HepG2 (cell line): ENCODE data around the gene AP1G1. TPM values are rescaled to one million over a fixed set of nuclear protein-coding genes. Genes with fewer than 3 reads are reported as not detected.

Source experiments
- ATAC-seq: fragments of 200-7000 bp; cut with Tn5 transposase; 3 replicates; pipeline ENCODE4 v1.9.1; 2020; ENCODE audit warnings: mild to moderate bottlenecking, moderate library complexity
- BruUV-seq: library from RNA; stranded (reverse); fragments of 400-500 nt; replicated peaks from 2 replicates; lab custom pipeline; 2021; lab: Mats Ljungman, UMichigan
- CTCF ChIA-PET: fragments of 300-600 bp; formaldehyde crosslinking; extraction: SDS; loops from one replicate; lab custom pipeline; 2021; ENCODE audit warnings: low total read pairs, inconsistent platforms, low intra/inter-chr PET ratio; lab: Yijun Ruan, JAX
- POLR2A ChIA-PET: fragments of 350-600 bp; sonication (Branson Sonifier 250); formaldehyde crosslinking; loops from one replicate; lab custom pipeline; 2020; ENCODE audit warnings: antibody characterized with exemption, inconsistent platforms; lab: Yijun Ruan, JAX
- DNase-seq: peaks from one replicate; pipeline ENCODE4 v3.0.0-alpha.2; 2015; ENCODE audit warnings: low spot score
- FAIRE-seq: peaks from 3 replicates; lab custom pipeline; 2011; peaks lifted over from hg19 to GRCh38; lab: Jason Lieb, UNC
- H2AFZ ChIP-seq: one replicate; pipeline ENCODE4 v1.6.1; 2011; ENCODE audit warnings: low read length, inconsistent platforms
- H3K27ac ChIP-seq: fragments of 300-600 bp; 3 replicates; pipeline ENCODE4 v1.8.0; 2011; ENCODE audit warnings: mixed run types, mild to moderate bottlenecking, mixed read lengths, low read length, inconsistent platforms; ENCODE audit not compliant: insufficient read depth; ENCODE audit errors: extremely low read length
- H3K27me3 ChIP-seq, 2 experiments: fragments of 200-600 bp in 1 of 2; 2 replicates in 1 of 2; 3 replicates in 1 of 2; pipeline versions ENCODE4 v1.6.0 to v1.8.0; 2011; ENCODE audit warnings: low read length in 2 of 2, mild to moderate bottlenecking in 2 of 2, moderate library complexity in 2 of 2, inconsistent platforms in 1 of 2; ENCODE audit not compliant: insufficient read depth in 2 of 2, control insufficient read depth in 1 of 2
- H3K36me3 ChIP-seq, 2 experiments: fragments of 200-600 bp in 1 of 2; replicated peaks in 1 of 2; 2 replicates in 1 of 2; 3 replicates in 1 of 2; pipeline versions ENCODE4 v1.5.1 to v1.8.0; 2011; ENCODE audit warnings: low read length in 2 of 2, inconsistent platforms in 1 of 2; ENCODE audit not compliant: insufficient read depth in 2 of 2, control insufficient read depth in 1 of 2
- H3K4me1 ChIP-seq: 2 replicates; pipeline ENCODE4 v1.5.1; 2012; ENCODE audit warnings: low read length, inconsistent platforms; ENCODE audit not compliant: insufficient read depth
- H3K4me2 ChIP-seq: 2 replicates; pipeline ENCODE4 v1.6.0; 2011; ENCODE audit warnings: low read depth, low read length, inconsistent platforms
- H3K4me3 ChIP-seq, 3 experiments: fragments of 200-600 bp in 1 of 3; sonication (generic), shearing (Covaris generic) in 1 of 3; replicated peaks in 1 of 3; 2 replicates each; pipeline ENCODE4 v1.5.1; 2011 to 2016; ENCODE audit warnings: low read length in 3 of 3, inconsistent platforms in 2 of 3, low read depth in 2 of 3, mild to moderate bottlenecking in 2 of 3, control low read depth in 1 of 3, mixed read lengths in 1 of 3; ENCODE audit not compliant: insufficient read depth in 1 of 3
- H3K79me2 ChIP-seq: one replicate; pipeline ENCODE4 v1.6.1; 2011; ENCODE audit warnings: low read length, inconsistent platforms; ENCODE audit not compliant: insufficient read depth
- H3K9ac ChIP-seq: 2 replicates; pipeline ENCODE4 v1.6.0; 2011; ENCODE audit warnings: mild to moderate bottlenecking, low read depth, low read length, inconsistent platforms; ENCODE audit not compliant: insufficient read depth
- H3K9me3 ChIP-seq: 2 replicates; pipeline ENCODE4 v1.5.1; 2012; ENCODE audit warnings: mild to moderate bottlenecking, low read length
- H4K20me1 ChIP-seq: 2 replicates; pipeline ENCODE4 v1.6.0; 2011; ENCODE audit warnings: inconsistent platforms, mild to moderate bottlenecking, low read length, moderate library complexity; ENCODE audit not compliant: insufficient read depth
- NRL ChIP-seq: sonication (generic); formaldehyde crosslinking; IDR thresholded peaks from 2 replicates; pipeline ENCODE4 v1.5.0; 2020; ENCODE audit warnings: missing genetic modification reagents, mild to moderate bottlenecking, moderate library complexity, borderline replicate concordance
- PHF20 ChIP-seq: sonication (generic); formaldehyde crosslinking; IDR thresholded peaks from 2 replicates; pipeline ENCODE4 v1.5.0; 2020; ENCODE audit warnings: mild to moderate bottlenecking, missing genetic modification reagents
- RBFOX2 ChIP-seq: fragments of 200-400 bp; formaldehyde crosslinking; IDR thresholded peaks from 2 replicates; pipeline ENCODE4 v1.6.1; 2017; ENCODE audit warnings: low read depth, mild to moderate bottlenecking, low read length
- SAP130 ChIP-seq: IDR thresholded peaks from 2 replicates; pipeline ENCODE4 v1.6.1; 2016; ENCODE audit warnings: low read depth
- YEATS2 ChIP-seq: sonication (generic); formaldehyde crosslinking; IDR thresholded peaks from 2 replicates; pipeline ENCODE4 v1.4.0; 2020; ENCODE audit warnings: missing genetic modification reagents, borderline replicate concordance
- ZKSCAN8 ChIP-seq: IDR thresholded peaks from 2 replicates; pipeline ENCODE4 v1.6.1; 2016; ENCODE audit warnings: borderline replicate concordance, missing genetic modification reagents, missing compliant biosample characterization
- ZNF224 ChIP-seq: sonication (generic); formaldehyde crosslinking; IDR thresholded peaks from 2 replicates; pipeline ENCODE4 v1.5.0; 2020; ENCODE audit warnings: mild to moderate bottlenecking, missing genetic modification reagents
- ZNF3 ChIP-seq: IDR thresholded peaks from 2 replicates; pipeline ENCODE4 v1.7.0; 2017; ENCODE audit warnings: inconsistent platforms
- WGBS: methylation state at CpG from one replicate; pipeline ENCODE4 v1.1.6; 2017; ENCODE audit warnings: low lambda C conversion rate; 5-methylcytosine and 5-hydroxymethylcytosine counted together
- in situ Hi-C: cut with HindIII; loops from 2 replicates; pipeline ENCODE4 v1.10.0; 2017; ENCODE audit warnings: low pct_unique_long_range_greater_than_20kb; ENCODE audit not compliant: extremely low pct_ligation_motif_present
- intact Hi-C: fragments of 100-400 bp; cut with micrococcal nuclease; formaldehyde crosslinking; loops from one replicate; pipeline ENCODE4 v1.10.0; 2022; ENCODE audit not compliant: unreplicated experiment
- polyA plus RNA-seq, 8 experiments: library from polyadenylated mRNA; depleted of rRNA in 3 of 8; stranded (reverse) in 7 of 8; unstranded in 1 of 8; fragments of >200 nt; fragmentation: Illumina TruSeq in 4 of 8; extraction: Trizol in 4 of 8; gene quantifications; 2 replicates each; pipeline versions ENCODE4 v1.2.1 to v1.2.3, GENCODE V29; 2011 to 2016; ENCODE audit warnings: low read depth in 4 of 8, missing spikeins in 1 of 8, mixed read lengths in 1 of 8; ENCODE audit not compliant: insufficient read depth in 1 of 8
- total RNA-seq, 5 experiments: library from RNA; depleted of rRNA; stranded (reverse); fragments of >200 nt; fragmentation: Illumina TruSeq; extraction: Trizol; gene quantifications; 2 replicates each; pipeline ENCODE4 v1.2.3, GENCODE V29; 2016; ENCODE audit warnings: low read depth in 1 of 5
- TF ChIP-seq, protein P1 (sequence below): sonication (generic); formaldehyde crosslinking; IDR thresholded peaks from 2 replicates; pipeline ENCODE4 v1.4.0; 2020; ENCODE audit warnings: mild to moderate bottlenecking, missing genetic modification reagents
- TF ChIP-seq, protein P2 (sequence below): sonication (generic); formaldehyde crosslinking; IDR thresholded peaks from 2 replicates; pipeline ENCODE4 v1.4.0; 2020; ENCODE audit warnings: missing genetic modification reagents, borderline replicate concordance
- TF ChIP-seq, protein P3 (sequence below): sonication (generic); formaldehyde crosslinking; IDR thresholded peaks from 2 replicates; pipeline ENCODE4 v1.4.0; 2020; ENCODE audit warnings: missing genetic modification reagents
- TF ChIP-seq, protein P4 (sequence below): sonication (generic); formaldehyde crosslinking; IDR thresholded peaks from 2 replicates; pipeline ENCODE4 v1.4.0; 2020; ENCODE audit warnings: missing genetic modification reagents

The AP1G1 gene
- total and polyA plus RNA-seq, 2 of the 13 experiments (the other 11 are each of a cell fraction or from before 2014, with no cell fraction given) = 62.2 to 66.2 TPM

DNA sequence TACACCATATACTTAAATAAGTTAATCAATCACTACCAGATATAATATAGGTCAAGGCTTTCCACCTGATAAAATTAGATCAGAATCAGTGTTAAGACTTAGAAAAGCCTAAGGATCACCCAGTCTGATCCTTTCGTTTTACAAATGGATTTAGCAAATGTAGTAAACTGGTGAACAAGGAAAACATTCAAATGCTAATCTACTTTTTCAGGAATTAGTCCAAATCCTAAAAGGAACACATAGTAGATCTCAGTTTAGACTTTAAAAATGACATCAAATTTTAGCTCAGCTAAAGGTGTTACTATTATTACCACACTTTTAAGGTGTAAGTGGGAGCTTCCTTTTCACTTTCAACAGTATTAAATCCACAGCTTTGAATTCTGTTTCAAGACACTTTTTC is 96.1 kb downstream of the AP1G1 start (continued):
- TF ChIP-seq, protein P1, sequence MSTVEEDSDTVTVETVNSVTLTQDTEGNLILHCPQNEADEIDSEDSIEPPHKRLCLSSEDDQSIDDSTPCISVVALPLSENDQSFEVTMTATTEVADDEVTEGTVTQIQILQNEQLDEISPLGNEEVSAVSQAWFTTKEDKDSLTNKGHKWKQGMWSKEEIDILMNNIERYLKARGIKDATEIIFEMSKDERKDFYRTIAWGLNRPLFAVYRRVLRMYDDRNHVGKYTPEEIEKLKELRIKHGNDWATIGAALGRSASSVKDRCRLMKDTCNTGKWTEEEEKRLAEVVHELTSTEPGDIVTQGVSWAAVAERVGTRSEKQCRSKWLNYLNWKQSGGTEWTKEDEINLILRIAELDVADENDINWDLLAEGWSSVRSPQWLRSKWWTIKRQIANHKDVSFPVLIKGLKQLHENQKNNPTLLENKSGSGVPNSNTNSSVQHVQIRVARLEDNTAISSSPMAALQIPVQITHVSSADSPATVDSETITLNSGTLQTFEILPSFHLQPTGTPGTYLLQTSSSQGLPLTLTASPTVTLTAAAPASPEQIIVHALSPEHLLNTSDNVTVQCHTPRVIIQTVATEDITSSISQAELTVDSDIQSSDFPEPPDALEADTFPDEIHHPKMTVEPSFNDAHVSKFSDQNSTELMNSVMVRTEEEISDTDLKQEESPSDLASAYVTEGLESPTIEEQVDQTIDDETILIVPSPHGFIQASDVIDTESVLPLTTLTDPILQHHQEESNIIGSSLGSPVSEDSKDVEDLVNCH (CRISPR knock-in tag) = no peak

DNA sequence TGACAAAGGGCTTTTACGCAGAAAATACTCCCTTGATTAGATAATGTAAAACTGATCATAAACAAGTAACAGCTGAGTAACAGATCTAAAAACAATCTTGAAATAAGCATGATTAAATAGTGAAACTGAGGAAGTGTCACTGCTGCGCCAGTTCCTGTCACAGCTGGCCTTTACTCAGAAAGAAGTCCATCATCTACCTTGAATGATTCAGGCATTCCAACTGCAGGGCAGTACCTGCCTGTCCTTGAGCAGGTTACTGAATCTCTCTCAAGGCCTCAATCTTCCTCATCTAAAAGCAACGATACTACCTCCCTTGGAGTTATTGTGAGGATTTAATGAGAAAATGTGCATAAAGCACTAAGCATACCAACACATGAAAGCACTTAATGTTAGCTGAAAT is 96.8 kb downstream of the AP1G1 start:
- peaks cover 4 to 13% of the 10 kb centered on the region in 2 experiments; a peak in 4 of 5 replicates for H3K36me3 ChIP-seq
- BruUV-seq = no TSS peak
- H2AFZ ChIP-seq = no peak overlapping the region
- H3K27me3 ChIP-seq = no peaks in the 10 kb centered on the region
- H3K27ac ChIP-seq = no peak overlapping the region
- DNase-seq = no peak
- H3K4me3 ChIP-seq = no peak overlapping the region
- in situ Hi-C loops = no loop called here
- no peak for ATAC-seq
- no peaks in the 10 kb centered on the region for H3K9me3 ChIP-seq
- POLR2A ChIA-PET = no interaction called here
- no peaks in the 10 kb centered on the region for H3K4me1 ChIP-seq
- no peak for FAIRE-seq
- H4K20me1 ChIP-seq = no peaks in the 10 kb centered on the region; the same call in 1 of the 2 replicates
- intact Hi-C loops = no loop called here
- H3K9ac ChIP-seq = no peak overlapping the region
- H3K4me2 ChIP-seq = no peak overlapping the region
- H3K79me2 ChIP-seq = peaks cover 5% of the 10 kb centered on the region
- CTCF ChIA-PET = no interaction called here
- WGBS = 59% methylated on average over 3 of the region's 3 CpGs
- TF ChIP-seq ZNF224 (CRISPR knock-in tag) = no peak
- TF ChIP-seq ZNF3 (CRISPR knock-in tag) = no peak
- TF ChIP-seq, protein P2, sequence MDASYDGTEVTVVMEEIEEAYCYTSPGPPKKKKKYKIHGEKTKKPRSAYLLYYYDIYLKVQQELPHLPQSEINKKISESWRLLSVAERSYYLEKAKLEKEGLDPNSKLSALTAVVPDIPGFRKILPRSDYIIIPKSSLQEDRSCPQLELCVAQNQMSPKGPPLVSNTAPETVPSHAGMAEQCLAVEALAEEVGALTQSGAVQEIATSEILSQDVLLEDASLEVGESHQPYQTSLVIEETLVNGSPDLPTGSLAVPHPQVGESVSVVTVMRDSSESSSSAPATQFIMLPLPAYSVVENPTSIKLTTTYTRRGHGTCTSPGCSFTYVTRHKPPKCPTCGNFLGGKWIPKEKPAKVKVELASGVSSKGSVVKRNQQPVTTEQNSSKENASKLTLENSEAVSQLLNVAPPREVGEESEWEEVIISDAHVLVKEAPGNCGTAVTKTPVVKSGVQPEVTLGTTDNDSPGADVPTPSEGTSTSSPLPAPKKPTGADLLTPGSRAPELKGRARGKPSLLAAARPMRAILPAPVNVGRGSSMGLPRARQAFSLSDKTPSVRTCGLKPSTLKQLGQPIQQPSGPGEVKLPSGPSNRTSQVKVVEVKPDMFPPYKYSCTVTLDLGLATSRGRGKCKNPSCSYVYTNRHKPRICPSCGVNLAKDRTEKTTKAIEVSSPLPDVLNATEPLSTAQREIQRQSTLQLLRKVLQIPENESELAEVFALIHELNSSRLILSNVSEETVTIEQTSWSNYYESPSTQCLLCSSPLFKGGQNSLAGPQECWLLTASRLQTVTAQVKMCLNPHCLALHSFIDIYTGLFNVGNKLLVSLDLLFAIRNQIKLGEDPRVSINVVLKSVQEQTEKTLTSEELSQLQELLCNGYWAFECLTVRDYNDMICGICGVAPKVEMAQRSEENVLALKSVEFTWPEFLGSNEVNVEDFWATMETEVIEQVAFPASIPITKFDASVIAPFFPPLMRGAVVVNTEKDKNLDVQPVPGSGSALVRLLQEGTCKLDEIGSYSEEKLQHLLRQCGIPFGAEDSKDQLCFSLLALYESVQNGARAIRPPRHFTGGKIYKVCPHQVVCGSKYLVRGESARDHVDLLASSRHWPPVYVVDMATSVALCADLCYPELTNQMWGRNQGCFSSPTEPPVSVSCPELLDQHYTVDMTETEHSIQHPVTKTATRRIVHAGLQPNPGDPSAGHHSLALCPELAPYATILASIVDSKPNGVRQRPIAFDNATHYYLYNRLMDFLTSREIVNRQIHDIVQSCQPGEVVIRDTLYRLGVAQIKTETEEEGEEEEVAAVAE (CRISPR knock-in tag) = no peak
- TF ChIP-seq RBFOX2 = no peak
- no peak for TF ChIP-seq YEATS2 (CRISPR knock-in tag)
- no peak for TF ChIP-seq ZKSCAN8 (CRISPR knock-in tag)
- no peak for TF ChIP-seq SAP130 (CRISPR knock-in tag)
- no peak for TF ChIP-seq PHF20
- no peak for TF ChIP-seq NRL (CRISPR knock-in tag)
- TF ChIP-seq, protein P3, sequence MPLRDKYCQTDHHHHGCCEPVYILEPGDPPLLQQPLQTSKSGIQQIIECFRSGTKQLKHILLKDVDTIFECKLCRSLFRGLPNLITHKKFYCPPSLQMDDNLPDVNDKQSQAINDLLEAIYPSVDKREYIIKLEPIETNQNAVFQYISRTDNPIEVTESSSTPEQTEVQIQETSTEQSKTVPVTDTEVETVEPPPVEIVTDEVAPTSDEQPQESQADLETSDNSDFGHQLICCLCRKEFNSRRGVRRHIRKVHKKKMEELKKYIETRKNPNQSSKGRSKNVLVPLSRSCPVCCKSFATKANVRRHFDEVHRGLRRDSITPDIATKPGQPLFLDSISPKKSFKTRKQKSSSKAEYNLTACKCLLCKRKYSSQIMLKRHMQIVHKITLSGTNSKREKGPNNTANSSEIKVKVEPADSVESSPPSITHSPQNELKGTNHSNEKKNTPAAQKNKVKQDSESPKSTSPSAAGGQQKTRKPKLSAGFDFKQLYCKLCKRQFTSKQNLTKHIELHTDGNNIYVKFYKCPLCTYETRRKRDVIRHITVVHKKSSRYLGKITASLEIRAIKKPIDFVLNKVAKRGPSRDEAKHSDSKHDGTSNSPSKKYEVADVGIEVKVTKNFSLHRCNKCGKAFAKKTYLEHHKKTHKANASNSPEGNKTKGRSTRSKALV (CRISPR knock-in tag) = no peak
- TF ChIP-seq, protein P4, sequence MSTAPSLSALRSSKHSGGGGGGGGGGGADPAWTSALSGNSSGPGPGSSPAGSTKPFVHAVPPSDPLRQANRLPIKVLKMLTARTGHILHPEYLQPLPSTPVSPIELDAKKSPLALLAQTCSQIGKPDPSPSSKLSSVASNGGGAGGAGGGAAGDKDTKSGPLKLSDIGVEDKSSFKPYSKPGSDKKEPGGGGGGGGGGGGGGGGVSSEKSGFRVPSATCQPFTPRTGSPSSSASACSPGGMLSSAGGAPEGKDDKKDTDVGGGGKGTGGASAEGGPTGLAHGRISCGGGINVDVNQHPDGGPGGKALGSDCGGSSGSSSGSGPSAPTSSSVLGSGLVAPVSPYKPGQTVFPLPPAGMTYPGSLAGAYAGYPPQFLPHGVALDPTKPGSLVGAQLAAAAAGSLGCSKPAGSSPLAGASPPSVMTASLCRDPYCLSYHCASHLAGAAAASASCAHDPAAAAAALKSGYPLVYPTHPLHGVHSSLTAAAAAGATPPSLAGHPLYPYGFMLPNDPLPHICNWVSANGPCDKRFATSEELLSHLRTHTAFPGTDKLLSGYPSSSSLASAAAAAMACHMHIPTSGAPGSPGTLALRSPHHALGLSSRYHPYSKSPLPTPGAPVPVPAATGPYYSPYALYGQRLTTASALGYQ (CRISPR knock-in tag) = no peak
